RCC 7860 (cell line): ENCODE results near the gene QSOX1.

Experiments
- DNase-seq: peaks from one replicate; pipeline ENCODE4 v3.0.0-alpha.2; 2015; ENCODE audit warnings: low spot score
- FAIRE-seq: peaks from 2 replicates; lab custom pipeline; 2012; peaks lifted over from hg19 to GRCh38; lab: Jason Lieb, UNC

The QSOX1 gene

DNA sequence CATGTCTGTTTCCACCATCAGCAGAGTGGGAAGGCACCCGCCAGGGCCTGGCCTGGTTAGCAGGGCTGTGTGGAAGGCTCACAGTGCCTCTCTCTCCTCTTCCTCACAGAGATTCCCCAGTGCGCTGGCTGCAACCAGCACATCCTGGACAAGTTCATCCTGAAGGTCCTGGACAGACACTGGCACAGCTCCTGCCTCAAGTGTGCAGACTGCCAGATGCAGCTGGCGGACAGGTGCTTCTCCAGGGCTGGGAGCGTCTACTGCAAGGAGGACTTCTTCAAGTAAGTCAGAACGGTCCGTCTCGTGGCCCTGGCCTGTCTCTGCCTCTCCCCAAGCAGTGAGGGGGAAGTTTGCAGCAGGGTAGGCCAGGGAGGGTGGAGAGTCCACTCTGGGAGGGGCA is 93.5 kb downstream of the QSOX1 start:
- FAIRE-seq = no peak

DNA sequence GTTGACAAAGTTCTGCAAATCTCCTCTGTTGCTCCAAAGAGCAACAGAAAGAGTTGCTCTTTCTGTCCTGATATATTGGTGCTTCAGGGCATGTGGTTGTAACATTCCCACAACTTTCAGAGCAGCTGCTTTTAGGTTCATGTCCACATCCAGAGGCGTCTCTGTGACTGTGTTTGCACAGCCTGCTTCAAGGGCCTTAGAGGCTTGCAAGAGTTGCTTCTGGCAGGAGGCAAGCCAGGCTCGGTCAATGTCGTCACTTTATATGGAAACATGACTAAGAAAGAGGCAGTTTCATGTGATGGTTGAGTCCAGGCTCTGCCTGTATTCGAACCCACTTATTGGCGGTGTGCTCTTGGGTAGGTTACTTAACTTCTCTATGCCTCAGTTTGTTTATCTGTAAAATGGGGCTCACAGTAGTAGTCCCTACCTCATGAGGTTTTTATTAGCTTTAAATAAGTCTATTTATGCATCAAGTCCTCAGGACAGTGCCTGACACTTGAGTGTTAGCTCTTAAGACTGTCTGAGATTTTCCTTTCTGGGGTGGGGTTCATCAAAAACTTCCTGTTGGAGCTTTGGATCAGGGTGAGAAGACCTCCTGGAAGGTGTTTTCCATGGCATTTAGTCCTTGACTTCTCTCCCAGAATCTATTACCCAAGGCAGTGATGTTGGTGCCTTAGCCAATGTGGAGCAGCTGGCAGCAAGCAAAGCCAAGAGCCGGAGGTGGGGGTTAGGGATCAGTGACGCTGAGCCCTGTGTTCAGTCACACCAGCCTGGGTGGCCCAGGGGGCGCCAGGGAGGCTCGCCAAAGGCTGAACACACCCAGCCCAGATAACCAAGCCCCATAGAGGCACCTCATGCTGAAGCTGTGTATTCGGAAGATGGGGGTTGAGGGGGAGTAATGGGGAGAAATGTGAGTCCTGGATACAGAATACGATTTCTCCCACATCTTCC is 94.3 kb downstream of the QSOX1 start:
- no peak for DNase-seq

More for the DNA sequence above, 93.5 kb downstream of the QSOX1 start:
- DNase-seq = no peak

DNA sequence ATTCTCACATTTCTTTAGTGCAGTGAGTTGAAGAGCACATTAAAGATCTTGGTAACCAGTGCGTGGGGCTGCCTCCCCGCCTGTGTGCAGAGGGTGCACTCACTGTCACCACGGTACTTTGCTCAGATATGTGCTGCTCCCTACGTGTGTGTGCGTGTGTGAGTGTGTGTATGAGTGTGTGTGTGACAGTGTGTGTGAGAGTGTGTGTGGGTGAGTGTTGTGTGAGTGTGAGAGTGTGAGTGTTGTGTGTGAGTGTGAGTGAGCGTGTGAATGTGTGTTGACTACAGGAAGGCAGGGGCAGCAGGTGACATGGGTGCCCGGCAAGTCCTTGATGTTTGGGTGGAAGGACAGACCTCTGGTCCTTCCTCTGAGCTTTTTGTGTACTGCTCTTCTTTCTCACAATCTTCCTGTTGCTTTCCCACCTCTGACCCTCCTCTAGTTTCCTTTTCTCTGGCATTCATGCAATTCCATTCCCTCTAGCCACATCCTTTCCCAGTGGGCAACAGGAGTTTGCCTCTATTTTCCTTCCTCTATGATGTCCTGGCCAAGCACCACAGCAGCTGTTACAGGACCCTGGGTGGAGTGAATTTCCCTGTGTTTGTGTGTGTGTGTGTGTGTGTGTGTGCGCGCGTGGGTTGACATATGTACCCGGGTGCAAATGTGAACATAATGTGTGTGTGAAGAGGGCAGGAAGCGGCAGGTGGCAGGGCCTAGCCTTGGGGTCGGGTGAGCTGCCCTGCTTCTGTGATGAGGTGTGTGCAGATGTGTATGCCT is 95.2 kb downstream of the QSOX1 start:
- no peak for FAIRE-seq
- no peak for DNase-seq

More for the DNA sequence above, 94.3 kb downstream of the QSOX1 start:
- FAIRE-seq = no peak

- FAIRE-seq (no peak), DNase-seq (no peak)
These were observed 95.8 kb downstream of the QSOX1 start for GRCh38 chr1:180250499-180250770.

DNA sequence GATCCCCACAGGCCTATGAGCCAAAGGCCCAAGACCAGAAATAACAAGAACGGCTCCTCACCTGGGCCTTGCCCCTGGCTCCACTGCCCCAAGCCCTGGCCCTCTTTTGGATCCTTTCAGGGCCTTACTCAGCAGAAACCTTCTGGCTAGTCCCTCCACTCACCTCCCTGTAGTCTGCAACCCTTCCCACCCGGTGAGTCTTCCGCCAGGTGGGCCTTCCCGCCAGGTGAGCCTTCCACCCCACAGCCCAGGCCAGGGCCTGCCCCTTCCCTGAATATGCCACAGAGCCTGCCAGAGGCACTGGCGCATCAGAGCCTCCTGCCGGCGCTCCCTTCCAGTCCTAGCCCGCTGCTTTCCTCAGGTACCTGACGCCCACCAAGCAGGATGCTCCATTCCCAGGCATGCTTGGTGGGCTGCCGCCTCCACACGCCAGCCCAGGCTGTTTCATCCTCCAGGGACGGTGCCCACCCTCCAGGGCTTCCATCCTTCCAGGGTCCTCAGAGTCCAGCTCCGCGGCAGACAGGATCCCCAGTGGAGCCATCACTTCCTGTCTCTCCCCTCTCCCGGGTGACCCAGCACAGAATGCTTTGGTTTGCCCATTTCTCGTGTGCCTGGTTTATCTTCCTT is 96.3 kb downstream of the QSOX1 start:
- DNase-seq (no peak), FAIRE-seq (no peak)

GRCh38 chr1:180251526-180252305 is 97.0 kb downstream of the QSOX1 start:
- DNase-seq (no peak), FAIRE-seq (no peak)

GRCh38 chr1:180252638-180253536 is 98.2 kb downstream of the QSOX1 start:
- DNase-seq = peak; percentile 31
- no peak for FAIRE-seq
